DND-41 (cell line): ENCODE measurements around the gene ANKRD40CL.

Source experiments
- ATAC-seq: fragments of 200-7000 bp; cut with Tn5 transposase; 3 replicates; pipeline ENCODE4 v1.9.1; 2021; ENCODE audit warnings: low read depth; ENCODE audit not compliant: insufficient read depth
- DNase-seq: peaks from one replicate; pipeline ENCODE4 v3.0.0-alpha.2; 2020
- H2AFZ ChIP-seq: 2 replicates; pipeline ENCODE4 v1.6.0; 2012; ENCODE audit warnings: low read depth, low read length
- H3K27ac ChIP-seq: 2 replicates; pipeline ENCODE4 v1.5.1; 2012; ENCODE audit warnings: low read length, inconsistent platforms
- H3K27me3 ChIP-seq: fragments of 200-600 bp; sonication (generic); 2 replicates; pipeline ENCODE4 v1.6.0; 2012; ENCODE audit warnings: low read length, mild to moderate bottlenecking, inconsistent platforms; ENCODE audit not compliant: insufficient read depth, poor library complexity
- H3K36me3 ChIP-seq: 2 replicates; pipeline ENCODE4 v1.5.1; 2012; ENCODE audit warnings: low read length, inconsistent platforms; ENCODE audit not compliant: insufficient read depth
- H3K4me1 ChIP-seq: 2 replicates; pipeline ENCODE4 v1.5.1; 2012; ENCODE audit warnings: mild to moderate bottlenecking, low read length; ENCODE audit not compliant: insufficient read depth
- H3K4me2 ChIP-seq: 2 replicates; pipeline ENCODE4 v1.6.0; 2012; ENCODE audit warnings: mild to moderate bottlenecking, moderate library complexity, low read length, inconsistent platforms; ENCODE audit not compliant: insufficient read depth
- H3K4me3 ChIP-seq, 2 experiments: fragments of 200-600 bp in 1 of 2; shearing (Covaris generic) in 1 of 2; 2 replicates each; pipeline ENCODE4 v1.5.1; 2012 to 2016; ENCODE audit warnings: inconsistent platforms in 2 of 2, low read length in 2 of 2, mild to moderate bottlenecking in 2 of 2, low read depth in 1 of 2, moderate library complexity in 1 of 2
- H3K79me2 ChIP-seq: 2 replicates; pipeline ENCODE4 v1.6.0; 2012; ENCODE audit warnings: low read length, inconsistent platforms; ENCODE audit not compliant: insufficient read depth
- H3K9ac ChIP-seq: 2 replicates; pipeline ENCODE4 v1.6.0; 2012; ENCODE audit warnings: low read depth, mild to moderate bottlenecking, inconsistent platforms, low read length, moderate library complexity
- H3K9me3 ChIP-seq: 2 replicates; pipeline ENCODE4 v1.5.1; 2012; ENCODE audit warnings: low read length, moderate library complexity, mild to moderate bottlenecking, inconsistent platforms; ENCODE audit not compliant: insufficient read depth, severe bottlenecking
- H4K20me1 ChIP-seq: 2 replicates; pipeline ENCODE4 v1.6.0; 2012; ENCODE audit warnings: low read length; ENCODE audit not compliant: insufficient read depth
- CTCF ChIP-seq: IDR thresholded peaks from 2 replicates; pipeline ENCODE4 v1.5.1; 2012; ENCODE audit warnings: borderline replicate concordance, low read length, moderate library complexity, mild to moderate bottlenecking; ENCODE audit not compliant: poor library complexity, severe bottlenecking; ENCODE audit errors: extremely low read depth
- EZH2 ChIP-seq: IDR thresholded peaks from 3 replicates; pipeline ENCODE4 v1.6.1; 2012; ENCODE audit warnings: borderline replicate concordance, low read depth, mild to moderate bottlenecking, moderate library complexity, low read length, inconsistent platforms; ENCODE audit not compliant: severe bottlenecking

Gene ANKRD40CL

GRCh38 chr17:50779747-50780353 lies 12.5 kb upstream of the ANKRD40CL start:
- Histone ChIP-seq H3K9me3 (no peaks in the 10 kb centered on the region), H3K9ac (no peak overlapping the region), H3K4me2 (no peak overlapping the region; the same call in 1 of the 2 replicates), H3K79me2 (no peaks in the 10 kb centered on the region), H3K36me3 (no peaks in the 10 kb centered on the region), H2AFZ (no peak overlapping the region), H3K4me1 (peaks cover 16% of the 10 kb centered on the region), H3K27me3 (no peaks in the 10 kb centered on the region), H3K4me3 (no peak overlapping the region), H3K27ac (no peak overlapping the region), H4K20me1 (peaks cover 3% of the 10 kb centered on the region; the same call in 1 of the 2 replicates)
- ATAC-seq (peak; percentile 84), DNase-seq (peak; percentile 72)
- TF ChIP-seq CTCF (no peak), EZH2 (no peak)

GRCh38 chr17:50778988-50779387 lies 11.7 kb upstream of the ANKRD40CL start:
- no peak for DNase-seq
- Histone ChIP-seq H2AFZ (no peak overlapping the region), H3K4me1 (peaks cover 16% of the 10 kb centered on the region), H3K36me3 (no peaks in the 10 kb centered on the region), H3K79me2 (no peaks in the 10 kb centered on the region), H3K4me3 (no peak overlapping the region), H3K27me3 (no peaks in the 10 kb centered on the region), H3K9me3 (no peaks in the 10 kb centered on the region), H3K9ac (no peak overlapping the region), H3K4me2 (no peak overlapping the region), H3K27ac (no peak overlapping the region), H4K20me1 (no peaks in the 10 kb centered on the region; the same call in 1 of the 2 replicates)
- TF ChIP-seq CTCF: no peak
- TF ChIP-seq EZH2: no peak
- ATAC-seq: no peak

GRCh38 chr17:50778471-50778870 lies 11.2 kb upstream of the ANKRD40CL start:
- Histone ChIP-seq H3K9ac (no peak overlapping the region), H2AFZ (no peak overlapping the region), H3K27ac (no peak overlapping the region), H4K20me1 (no peaks in the 10 kb centered on the region; the same call in 1 of the 2 replicates), H3K9me3 (no peaks in the 10 kb centered on the region), H3K4me1 (peaks cover 16% of the 10 kb centered on the region), H3K79me2 (no peaks in the 10 kb centered on the region), H3K4me2 (no peak overlapping the region), H3K27me3 (no peaks in the 10 kb centered on the region), H3K4me3 (no peak overlapping the region), H3K36me3 (no peaks in the 10 kb centered on the region)
- DNase-seq (no peak), ATAC-seq (no peak)
- TF ChIP-seq CTCF (no peak), EZH2 (no peak)
